Pulmonary artery endothelial cell (primary cell): Measurements from ENCODE around the gene CBX4. TPM values are rescaled to one million over a fixed set of nuclear protein-coding genes. Genes with fewer than 3 reads are reported as not detected.

Experiments used
- DNase-seq: peaks from one replicate; pipeline ENCODE4 v3.0.0-alpha.2; 2011; ENCODE audit warnings: low read depth, low spot score
- total RNA-seq: library from RNA; depleted of rRNA; stranded (reverse); fragments of >200 nt; gene quantifications from 2 replicates; pipeline ENCODE4 v1.2.3, GENCODE V29; 2014

Gene CBX4
- total RNA-seq, 1 donor from 2014 or later, result 7.6 TPM

GRCh38 chr17:79831265-79832217 is 7.7 kb downstream of the CBX4 start:
- no peak for DNase-seq

DNA sequence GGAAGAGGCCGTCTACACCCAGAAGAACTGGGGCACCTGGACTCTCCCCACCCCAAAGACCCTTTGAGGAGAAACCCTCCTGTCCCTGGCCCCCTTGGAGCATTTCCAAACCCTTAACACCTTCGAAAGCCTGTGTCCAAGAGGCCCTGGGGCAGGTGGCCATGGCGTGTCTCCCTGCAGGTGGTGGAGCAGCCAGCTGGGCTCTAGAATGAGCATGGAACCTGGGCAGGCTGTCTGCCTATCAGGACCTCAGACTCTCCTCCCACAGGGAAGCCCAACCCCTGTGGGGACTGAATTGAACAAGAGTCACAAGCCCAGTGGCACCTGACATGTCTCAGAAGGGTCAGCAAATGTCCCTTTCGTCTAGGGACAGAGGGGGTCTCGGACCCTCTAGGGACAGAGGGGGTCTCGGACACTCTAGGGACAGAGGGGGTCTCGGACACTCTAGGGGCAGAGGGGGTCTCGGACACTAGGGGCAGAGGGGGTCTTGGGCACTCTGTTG is 8.4 kb downstream of the CBX4 start:
- no peak for DNase-seq

- DNase-seq, result no peak
Observed at GRCh38 chr17:79830303-79830702, 8.9 kb downstream of the CBX4 start.

DNA sequence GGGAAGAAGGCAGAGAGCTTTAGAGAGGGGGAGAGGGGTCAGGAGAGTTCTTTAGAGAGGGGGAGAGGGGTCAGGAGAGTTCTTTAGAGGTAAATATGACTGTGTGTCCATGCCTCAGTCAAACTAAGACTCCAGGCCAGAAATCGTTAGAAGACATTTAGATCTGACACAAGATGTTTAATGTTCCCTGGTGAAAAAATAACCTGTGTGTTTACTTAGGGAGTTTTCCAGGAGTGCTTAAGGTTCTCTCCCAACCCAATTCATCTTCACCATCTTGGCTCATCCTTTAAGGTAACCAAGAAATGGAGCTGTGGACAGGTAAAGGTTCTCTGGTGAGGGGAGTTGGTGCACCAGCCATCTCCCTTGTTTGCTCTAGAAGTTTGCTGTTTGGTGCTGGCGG is 9.8 kb downstream of the CBX4 start:
- no peak for DNase-seq

GRCh38 chr17:79829004-79829403 is 10.2 kb downstream of the CBX4 start:
- no peak for DNase-seq

DNA sequence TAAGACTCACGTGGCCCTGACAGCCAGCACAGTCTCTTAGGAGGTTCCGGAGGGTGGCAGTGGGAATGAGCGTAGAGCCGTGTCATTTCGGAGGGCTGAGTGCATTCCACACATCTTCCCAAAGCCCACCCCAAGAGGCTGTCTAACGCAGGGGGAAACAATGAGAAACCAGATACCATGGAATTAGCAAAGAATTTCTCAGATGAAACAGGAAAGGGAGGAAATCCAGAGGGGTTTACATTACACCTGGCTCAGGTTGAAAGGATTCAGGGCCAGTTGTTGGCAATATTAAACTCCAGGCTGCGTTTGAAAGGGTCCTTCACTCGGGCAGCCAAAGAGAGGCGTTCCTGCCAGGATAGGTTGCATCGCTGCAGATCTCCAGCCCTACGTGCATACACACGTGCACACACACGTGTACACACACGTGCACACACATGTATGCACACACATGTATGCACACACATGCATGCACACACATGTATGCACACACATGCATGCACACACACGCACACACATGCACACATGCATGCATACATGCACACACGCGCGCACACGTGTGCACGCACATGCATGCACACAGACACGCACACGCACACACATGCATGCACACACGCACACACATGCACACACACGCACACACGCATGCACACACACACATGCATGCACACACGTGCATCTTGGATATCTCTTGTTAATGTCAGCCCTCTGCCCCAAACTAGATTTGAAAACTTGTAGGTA is 12.2 kb downstream of the CBX4 start:
- no peak for DNase-seq

- no peak for DNase-seq
Observed at GRCh38 chr17:79826204-79826680, 13.0 kb downstream of the CBX4 start.

- no peak for DNase-seq
Observed at GRCh38 chr17:79825580-79825921, 13.7 kb downstream of the CBX4 start.

GRCh38 chr17:79824893-79825579 is 14.2 kb downstream of the CBX4 start:
- no peak for DNase-seq

- DNase-seq, result no peak
Observed at GRCh38 chr17:79824234-79824633, 15.0 kb downstream of the CBX4 start.

DNA sequence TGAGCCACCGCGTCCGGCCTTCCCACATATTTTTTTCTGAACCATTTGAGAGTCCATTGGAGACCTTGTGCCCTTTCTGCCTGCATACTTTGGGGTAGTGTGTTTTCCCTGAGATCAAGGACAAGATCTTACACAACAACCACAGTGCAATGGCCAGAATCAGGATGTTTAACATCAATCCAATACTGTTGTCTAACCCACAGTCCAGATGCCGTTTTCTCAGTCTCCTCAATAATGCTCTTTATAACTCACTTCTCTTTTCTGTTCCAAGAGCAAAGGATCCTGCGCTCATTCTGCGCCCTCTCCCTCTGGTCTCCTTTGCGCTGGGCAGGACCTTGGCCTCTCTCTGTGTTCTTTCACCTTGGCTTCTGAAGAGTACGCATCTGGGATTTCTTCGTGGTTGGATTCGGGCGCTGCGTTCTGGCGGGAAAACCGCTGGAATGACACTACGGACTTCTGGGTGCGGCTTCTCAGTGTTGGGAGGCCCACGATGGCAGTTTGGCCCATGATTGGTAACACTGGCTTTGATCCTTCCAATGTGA is 16.6 kb downstream of the CBX4 start:
- no peak for DNase-seq

GRCh38 chr17:79821331-79822095 is 17.7 kb downstream of the CBX4 start:
- no peak for DNase-seq

DNA sequence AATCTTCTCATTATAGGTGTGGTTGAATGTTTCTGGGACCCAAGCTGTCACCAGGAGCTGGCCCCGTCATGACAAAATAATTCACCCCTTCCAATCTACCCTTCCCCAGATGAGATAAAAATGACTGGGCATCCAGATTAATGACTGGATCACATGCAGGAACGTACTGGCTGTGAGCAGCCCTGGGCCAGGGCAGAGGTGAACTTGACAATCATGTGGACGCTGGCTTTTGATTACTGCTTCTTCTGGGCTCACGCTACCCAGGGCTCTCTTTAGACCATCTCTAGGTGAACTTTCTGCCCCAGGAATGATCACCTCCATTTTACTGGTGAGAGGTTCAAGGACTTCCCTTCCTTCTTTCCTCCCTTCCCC is 18.3 kb downstream of the CBX4 start:
- DNase-seq, result no peak

- no peak for DNase-seq
Observed at GRCh38 chr17:79819534-79820276, 19.5 kb downstream of the CBX4 start.

GRCh38 chr17:79819085-79819484 is 20.2 kb downstream of the CBX4 start:
- DNase-seq, result no peak

DNA sequence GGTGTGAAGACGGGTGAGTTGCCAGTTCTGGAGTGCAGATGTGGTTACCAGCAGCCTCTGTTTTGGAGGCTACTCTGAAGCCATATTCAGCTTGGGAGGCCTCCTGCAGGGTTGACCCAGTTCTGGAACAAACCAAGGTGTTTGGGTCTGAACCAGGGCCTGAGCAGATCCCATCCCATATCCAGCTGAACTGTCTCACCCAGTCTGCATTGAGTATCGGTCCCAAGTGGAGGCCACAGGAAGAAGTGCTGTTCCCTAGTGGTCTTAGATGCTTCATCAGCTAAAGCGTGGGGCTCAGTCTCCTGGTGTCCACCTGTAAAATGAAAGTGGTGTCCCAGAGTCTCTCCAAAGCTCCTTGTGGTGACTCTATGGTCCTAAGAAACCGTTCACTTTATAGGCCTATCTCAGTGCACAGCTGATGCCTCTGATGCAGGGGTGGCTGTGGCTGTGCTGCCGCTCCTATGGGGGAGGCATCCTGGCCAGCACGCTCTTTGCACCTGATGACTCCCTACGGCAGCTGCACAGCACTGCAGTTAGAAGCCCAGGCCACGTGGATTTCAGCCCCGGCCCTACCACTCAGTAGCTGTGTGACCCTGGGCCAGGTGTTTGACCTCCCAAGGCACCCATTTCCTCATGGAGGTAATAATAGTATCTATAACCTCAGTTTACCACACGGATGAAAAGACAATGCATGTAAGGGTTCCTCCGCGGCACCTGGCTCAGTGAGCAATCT is 21.0 kb downstream of the CBX4 start:
- DNase-seq, result no peak

DNA sequence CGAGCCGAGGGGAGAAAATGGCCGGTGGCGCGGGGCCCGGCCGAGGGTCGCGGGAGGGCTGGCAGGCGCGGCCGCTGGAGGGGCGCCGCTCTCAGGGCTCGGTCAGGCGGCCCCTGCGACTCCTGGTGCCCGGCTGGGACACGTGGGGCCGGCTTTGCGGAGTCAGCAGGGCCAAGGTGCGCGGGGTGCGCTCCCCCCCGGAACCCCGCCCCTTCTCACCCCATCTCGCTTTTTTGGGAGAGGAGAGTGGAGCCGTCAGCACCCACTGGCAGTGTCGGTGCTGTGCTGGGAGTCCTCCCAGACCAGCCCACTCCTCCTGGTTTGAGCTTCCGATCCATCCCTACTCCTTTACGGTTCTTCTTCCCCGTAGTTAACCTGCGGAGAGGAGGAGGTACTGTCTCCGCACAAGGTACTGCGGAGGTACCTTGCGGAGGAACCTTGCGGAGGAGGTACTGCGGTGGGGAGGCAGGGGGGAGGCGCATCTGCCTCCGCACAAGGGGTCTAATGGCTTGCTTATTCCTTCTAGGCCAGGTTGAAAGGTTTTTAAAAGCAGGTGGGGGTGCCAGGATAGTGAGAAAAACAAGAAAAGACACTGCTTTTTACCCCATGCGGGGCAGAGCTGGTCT is 23.3 kb downstream of the CBX4 start:
- no peak for DNase-seq

DNA sequence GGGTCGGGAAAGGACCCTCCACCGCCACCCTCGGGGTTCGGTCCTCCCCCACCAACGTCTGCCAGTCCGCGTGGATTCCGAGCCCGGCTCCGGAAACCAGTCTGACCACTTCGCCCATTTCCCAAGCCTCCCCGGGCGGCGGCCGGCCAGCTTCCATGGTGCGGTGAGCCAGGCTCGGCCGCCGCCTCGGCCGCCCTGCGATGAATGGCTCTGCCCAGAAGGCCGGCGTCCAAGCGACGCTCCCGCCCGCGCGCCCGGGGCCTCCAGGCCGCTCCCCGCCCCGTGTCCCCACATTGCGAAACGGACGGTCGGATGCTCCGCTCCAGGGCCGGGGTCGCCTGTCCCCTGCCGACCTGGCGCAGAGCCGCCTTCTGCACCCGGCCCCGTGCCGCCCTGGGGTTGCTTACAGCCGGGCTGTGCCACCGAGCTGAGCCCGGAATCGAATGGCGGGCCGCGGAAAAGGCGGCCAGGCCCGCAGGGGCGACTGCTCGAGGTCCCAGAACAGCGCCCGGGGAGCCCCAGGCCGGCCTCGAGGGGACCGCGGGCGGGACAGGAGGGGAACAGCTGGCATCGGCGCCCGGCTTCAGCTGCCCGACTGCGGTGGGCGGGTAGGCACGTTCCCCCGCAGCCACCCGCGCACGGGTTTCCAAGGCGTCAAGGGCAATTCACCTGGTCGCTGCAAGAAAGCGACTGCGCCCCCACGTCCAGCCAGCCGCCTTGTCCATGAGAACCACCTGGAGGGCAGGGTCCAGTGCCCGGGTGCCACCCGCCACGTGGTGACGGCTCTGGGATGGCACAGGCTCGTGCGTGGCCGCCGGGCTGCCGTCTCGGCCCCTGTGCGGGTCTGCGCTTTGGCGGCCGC is 24.0 kb downstream of the CBX4 start:
- DNase-seq, result no peak
